BLaER1 treated with 17β-estradiol and CSF1 and Interleukin-3, amounts not matched to agents 10 nM and 100 nM (cell line): ENCODE data around the gene TBC1D22B.
"Not testable (repeated sequence)": the region's sequence is repeated elsewhere in the genome, so short reads cannot be mapped to it uniquely, and the experiment has no call there.

ENCODE experiments used
- H3K27ac ChIP-seq, 11 experiments: shearing (Covaris generic); formaldehyde crosslinking; 2 replicates each; pipeline ENCODE4 v1.8.1; 2022
- H3K27me3 ChIP-seq, 11 experiments: shearing (Covaris generic); formaldehyde crosslinking; 2 replicates each; pipeline ENCODE4 v1.8.1; 2022
- H3K36me3 ChIP-seq, 11 experiments: shearing (Covaris generic); formaldehyde crosslinking; 2 replicates each; pipeline ENCODE4 v1.8.1; 2022
- H3K4me1 ChIP-seq, 10 experiments: shearing (Covaris generic); formaldehyde crosslinking; 2 replicates each; pipeline ENCODE4 v1.8.1; 2022
- H3K4me2 ChIP-seq, 11 experiments: shearing (Covaris generic); formaldehyde crosslinking; 2 replicates each; pipeline ENCODE4 v1.8.1; 2022
- H3K4me3 ChIP-seq, 10 experiments: shearing (Covaris generic); formaldehyde crosslinking; 2 replicates each; pipeline ENCODE4 v1.8.1; 2022
- H3K9ac ChIP-seq, 11 experiments: shearing (Covaris generic); formaldehyde crosslinking; 2 replicates each; pipeline ENCODE4 v1.8.1; 2022
- H3K9me3 ChIP-seq, 11 experiments: shearing (Covaris generic); formaldehyde crosslinking; replicated peaks in 1 of 11; 2 replicates each; pipeline ENCODE4 v1.8.1; 2022
- H4K20me1 ChIP-seq, 11 experiments: shearing (Covaris generic); formaldehyde crosslinking; 2 replicates each; pipeline ENCODE4 v1.8.1; 2022
- Cebpa-rat ChIP-seq, 11 experiments: shearing (Covaris generic); IDR thresholded peaks; 2 replicates each; pipeline ENCODE4 v1.8.1; 2022

TBC1D22B gene

DNA sequence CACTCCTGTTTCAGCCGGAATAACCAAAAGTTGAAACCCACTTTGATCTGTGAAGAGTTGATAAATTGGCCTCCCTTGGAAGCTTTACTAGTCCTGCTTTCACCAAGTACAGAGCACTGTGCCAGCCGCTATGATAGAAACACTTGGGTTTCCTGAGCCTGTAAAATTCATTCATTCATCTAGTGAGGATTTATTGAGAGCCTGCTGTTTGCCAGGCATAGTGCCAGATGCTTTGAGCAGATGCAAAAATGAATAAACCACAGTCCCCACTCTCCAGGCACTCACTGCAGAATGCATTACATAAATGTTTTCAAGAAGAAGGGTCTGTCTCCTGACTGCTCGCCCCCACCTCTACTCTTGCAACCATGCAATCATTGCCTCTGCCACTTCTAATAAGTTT is 25.7 kb downstream of the TBC1D22B start:
- TF ChIP-seq Cebpa-rat (IDR thresholded peaks at IDR 0.05) = no peak
- H3K27me3 ChIP-seq = no peaks in the 10 kb centered on the region

DNA sequence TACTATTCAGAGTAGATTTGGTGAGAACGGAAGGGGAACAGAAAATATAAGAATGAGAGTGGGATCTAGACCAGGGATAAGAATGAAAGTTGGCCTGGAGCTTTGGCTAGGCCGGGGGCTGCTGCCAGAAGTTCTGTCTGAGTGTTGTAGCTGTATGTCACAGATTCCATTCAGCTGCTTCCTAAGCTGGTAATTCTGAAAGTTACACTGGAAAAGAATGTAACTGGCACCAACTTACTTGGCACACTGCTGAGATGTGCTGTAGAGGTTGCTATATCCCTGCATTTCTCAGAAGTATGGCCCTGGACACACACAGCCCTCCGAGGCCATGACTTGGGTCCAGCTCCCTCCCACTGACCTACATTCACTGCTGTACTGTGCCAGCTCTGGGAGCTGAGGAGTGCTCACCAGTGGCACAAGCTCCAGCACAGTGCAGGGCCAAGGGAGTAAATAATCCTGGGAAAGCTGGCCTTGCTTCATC is 26.1 kb downstream of the TBC1D22B start:
- Histone ChIP-seq H3K9me3 (0 out of 22 replicates have a peak, but pooled peaks cover 0 to 5% (median 0%) of the 10 kb centered on the region in 11 experiments), H3K4me3 (no peak overlapping the region), H4K20me1 (peaks cover 0 to 17% (median 0%) of the 10 kb centered on the region in 11 experiments; a peak in 4 of 22 replicates), H3K4me2 (no peak overlapping the region), H3K4me1 (peaks cover 29 to 67% (median 41%) of the 10 kb centered on the region in 10 experiments), H3K9ac (no peak overlapping the region), H3K36me3 (peaks cover 65 to 94% (median 80%) of the 10 kb centered on the region in 11 experiments), H3K27ac (peak overlapping the region in 6 of 11 experiments; percentile 8 to 94 (median 88); a peak in 6 of 22 replicates), H3K27me3 (no peaks in the 10 kb centered on the region)
- TF ChIP-seq Cebpa-rat (IDR thresholded peaks at IDR 0.05) = no peak

More for the DNA sequence above, 25.7 kb downstream of the TBC1D22B start:
- Histone ChIP-seq H4K20me1 (peaks cover 0 to 17% (median 0%) of the 10 kb centered on the region in 11 experiments; a peak in 4 of 22 replicates), H3K9me3 (0 out of 22 replicates have a peak, but pooled peaks cover 0 to 5% (median 0%) of the 10 kb centered on the region in 11 experiments), H3K4me1 (peaks cover 33 to 72% (median 45%) of the 10 kb centered on the region in 10 experiments), H3K4me2 (peak overlapping the region in 1 of 11 experiments; percentile 82; a peak in 1 of 22 replicates), H3K36me3 (peaks cover 62 to 93% (median 79%) of the 10 kb centered on the region in 11 experiments), H3K4me3 (no peak overlapping the region), H3K27ac (peak overlapping the region in 6 of 11 experiments; percentile 10 to 94 (median 88); a peak in 8 of 22 replicates), H3K9ac (no peak overlapping the region)

DNA sequence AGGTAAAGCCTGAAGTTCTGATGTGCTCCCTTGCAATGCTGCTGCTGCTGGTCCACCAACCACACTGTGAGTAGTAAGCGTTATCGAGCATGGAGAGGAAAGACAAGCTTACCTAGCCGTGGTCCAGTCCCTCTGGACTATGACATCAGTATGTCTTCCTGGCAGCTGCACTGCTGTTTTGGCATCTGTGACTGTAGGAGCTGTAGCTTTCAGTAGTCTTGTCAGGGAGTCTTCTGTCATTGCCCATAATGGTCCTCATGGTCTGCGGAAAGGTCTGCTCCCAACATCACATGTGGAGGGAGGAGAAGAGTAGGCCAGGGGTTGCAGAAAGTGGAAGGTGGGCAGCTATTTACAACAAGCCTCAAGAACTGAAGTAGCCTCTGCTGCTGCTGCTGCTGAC is 27.2 kb downstream of the TBC1D22B start:
- Histone ChIP-seq H3K27ac (peak overlapping the region in 3 of 11 experiments; percentile 10 to 26 (median 13); a peak in 2 of 22 replicates), H3K27me3 (no peaks in the 10 kb centered on the region), H3K4me3 (no peak overlapping the region), H3K9me3 (0 out of 22 replicates have a peak, but pooled peaks cover 0 to 5% (median 0%) of the 10 kb centered on the region in 11 experiments), H3K4me2 (0 out of 22 replicates have a peak overlapping the region, but pooled peaks of 1 of the 11 experiments have one; percentile 8), H4K20me1 (peaks cover 0 to 16% (median 0%) of the 10 kb centered on the region in 11 experiments; a peak in 4 of 22 replicates), H3K36me3 (peaks cover 70 to 95% (median 84%) of the 10 kb centered on the region in 11 experiments), H3K4me1 (peaks cover 22 to 62% (median 33%) of the 10 kb centered on the region in 10 experiments), H3K9ac (no peak overlapping the region)
- TF ChIP-seq Cebpa-rat (IDR thresholded peaks at IDR 0.05) = no peak

DNA sequence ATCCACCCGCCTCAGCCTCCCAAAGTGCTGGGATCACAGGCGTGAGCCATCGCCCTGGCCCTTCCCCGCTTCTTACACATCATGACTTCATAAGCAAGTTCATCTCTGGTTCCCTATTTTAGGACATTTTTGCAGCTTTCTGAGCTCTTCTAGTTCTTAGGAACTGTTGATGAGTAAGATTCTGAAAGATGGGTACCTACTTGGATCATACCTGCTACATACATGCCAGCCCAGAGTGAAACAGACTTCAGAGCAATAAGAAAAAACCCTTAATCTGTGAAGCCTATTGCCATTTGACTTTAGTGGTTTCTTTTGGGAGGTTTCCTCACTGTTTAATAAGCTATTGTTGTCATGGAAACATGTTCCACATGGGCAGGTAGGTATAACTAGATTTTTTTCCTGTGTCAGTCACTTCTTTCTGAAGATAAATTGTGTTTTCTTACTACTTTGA is 28.3 kb downstream of the TBC1D22B start:
- no peak overlapping the region for H3K4me3 ChIP-seq
- H3K4me1 ChIP-seq = peaks cover 16 to 55% (median 27%) of the 10 kb centered on the region in 10 experiments; a peak in 19 of 20 replicates
- no peak overlapping the region for H3K9ac ChIP-seq
- 0 out of 22 replicates have a peak overlapping the region, but pooled peaks of 1 of the 11 experiments have one; percentile 16 for H3K27ac ChIP-seq
- H3K9me3 ChIP-seq = 0 out of 22 replicates have a peak, but pooled peaks cover 0 to 5% (median 0%) of the 10 kb centered on the region in 11 experiments
- no peaks in the 10 kb centered on the region for H3K27me3 ChIP-seq
- peaks cover 65 to 100% (median 87%) of the 10 kb centered on the region in 11 experiments for H3K36me3 ChIP-seq
- H4K20me1 ChIP-seq = peaks cover 0 to 6% (median 0%) of the 10 kb centered on the region in 11 experiments; a peak in 3 of 22 replicates
- H3K4me2 ChIP-seq = peak overlapping the region in 3 of 11 experiments; percentile 6 to 31 (median 21); a peak in 1 of 22 replicates
- no peak for TF ChIP-seq Cebpa-rat (IDR thresholded peaks at IDR 0.05)

DNA sequence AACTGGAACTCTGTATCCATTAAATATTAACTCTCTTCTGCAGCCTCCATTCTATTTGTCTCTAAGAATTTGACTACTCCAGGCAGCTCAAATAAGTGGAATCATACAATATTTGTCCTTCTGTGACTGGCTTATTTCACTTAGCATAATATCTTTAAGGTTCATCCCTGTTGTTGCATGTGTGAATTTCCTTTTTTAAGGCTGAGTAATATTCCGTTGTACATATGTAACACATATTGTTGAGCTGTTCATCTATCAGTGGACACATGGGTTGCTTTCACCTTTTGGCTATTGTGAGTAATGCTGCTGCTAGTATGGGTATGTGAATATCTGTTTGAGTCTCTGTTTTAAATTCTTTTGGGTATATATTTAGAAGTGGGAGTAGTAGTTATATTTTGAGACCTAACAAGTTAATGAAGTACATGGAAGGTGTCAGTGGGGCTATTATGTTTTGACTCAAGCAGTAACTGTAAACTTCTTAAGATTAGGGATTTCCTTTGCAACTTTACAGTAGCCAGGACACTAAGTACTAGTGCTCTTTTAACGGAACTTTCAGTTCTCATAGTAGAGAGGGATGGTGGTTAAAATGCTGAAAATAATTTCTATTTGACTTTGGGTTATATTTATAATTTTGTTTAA is 30.1 kb downstream of the TBC1D22B start:
- Histone ChIP-seq H3K36me3 (peaks cover 72 to 100% (median 93%) of the 10 kb centered on the region in 11 experiments), H3K4me1 (peaks cover 0 to 37% (median 19%) of the 10 kb centered on the region in 10 experiments; a peak in 16 of 20 replicates)

DNA sequence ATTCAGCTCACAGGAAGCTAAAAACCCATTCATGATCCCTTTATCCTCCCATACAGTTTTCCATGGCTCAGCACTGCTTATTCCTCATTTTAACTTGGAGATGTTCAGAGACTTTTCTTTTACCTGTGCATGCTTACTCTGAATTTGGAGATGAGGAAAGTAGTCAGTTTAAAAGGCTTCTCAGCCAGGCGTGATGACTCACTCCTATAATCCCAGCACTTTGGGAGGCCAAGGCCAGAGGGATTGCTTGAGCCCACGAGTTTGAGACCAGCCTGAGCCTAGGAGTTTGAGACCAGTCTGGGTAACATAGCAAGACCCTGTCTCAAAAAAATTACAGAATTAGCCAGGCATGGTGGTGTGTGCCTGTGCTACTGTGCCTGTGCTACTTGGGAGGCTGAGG is 30.7 kb downstream of the TBC1D22B start:
- H3K36me3 ChIP-seq = peaks cover 68 to 100% (median 93%) of the 10 kb centered on the region in 11 experiments
- H3K27ac ChIP-seq = no peak overlapping the region
- no peaks in the 10 kb centered on the region for H4K20me1 ChIP-seq
- no peak overlapping the region for H3K4me2 ChIP-seq
- no peak for TF ChIP-seq Cebpa-rat (IDR thresholded peaks at IDR 0.05)
- H3K4me1 ChIP-seq = peaks cover 0 to 33% (median 18%) of the 10 kb centered on the region in 10 experiments; a peak in 14 of 20 replicates
- no peak overlapping the region for H3K4me3 ChIP-seq
- H3K27me3 ChIP-seq = no peaks in the 10 kb centered on the region
- H3K9ac ChIP-seq = no peak overlapping the region
- H3K9me3 ChIP-seq = 0 out of 22 replicates have a peak, but pooled peaks cover 0 to 5% (median 0%) of the 10 kb centered on the region in 11 experiments

More for the DNA sequence above, 30.1 kb downstream of the TBC1D22B start:
- Histone ChIP-seq H3K4me3 (no peak overlapping the region), H3K9ac (no peak overlapping the region), H3K4me2 (no peak overlapping the region), H4K20me1 (no peaks in the 10 kb centered on the region), H3K27ac (no peak overlapping the region), H3K9me3 (0 out of 22 replicates have a peak, but pooled peaks cover 0 to 5% (median 0%) of the 10 kb centered on the region in 11 experiments), H3K27me3 (no peaks in the 10 kb centered on the region)
- TF ChIP-seq Cebpa-rat (IDR thresholded peaks at IDR 0.05) = no peak

DNA sequence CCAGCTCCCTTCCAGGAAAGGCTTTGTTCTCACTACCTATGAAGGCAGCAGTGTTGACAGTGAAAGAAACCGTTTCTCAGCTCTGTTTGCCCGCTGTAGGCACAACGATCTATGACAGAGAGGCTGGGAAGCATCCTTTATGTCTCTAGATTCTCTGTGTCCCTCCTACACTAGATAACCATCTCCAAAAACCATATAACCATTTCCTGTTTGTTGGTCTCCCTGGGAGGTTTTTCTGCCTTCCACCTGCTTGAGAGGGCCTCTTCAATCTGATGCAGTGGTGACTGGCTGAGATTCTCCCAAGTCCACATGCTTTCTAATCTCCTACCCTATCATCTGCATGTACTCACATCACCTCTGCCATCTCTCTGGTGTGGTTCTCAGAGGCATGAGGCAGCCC is 32.4 kb downstream of the TBC1D22B start:
- no peak for TF ChIP-seq Cebpa-rat (IDR thresholded peaks at IDR 0.05)
- H3K27ac ChIP-seq = no peak overlapping the region
- H3K4me1 ChIP-seq = peaks cover 0 to 21% (median 17%) of the 10 kb centered on the region in 10 experiments; a peak in 13 of 20 replicates
- H3K4me3 ChIP-seq = no peak overlapping the region
- H3K36me3 ChIP-seq = peaks cover 67 to 100% (median 93%) of the 10 kb centered on the region in 11 experiments
- H4K20me1 ChIP-seq = no peaks in the 10 kb centered on the region
- peaks cover 0 to 16% (median 10%) of the 10 kb centered on the region in 11 experiments; a peak in 20 of 22 replicates for H3K9me3 ChIP-seq
- no peaks in the 10 kb centered on the region; a peak in 1 of 22 replicates for H3K27me3 ChIP-seq
- H3K4me2 ChIP-seq = peak overlapping the region in 5 of 11 experiments; percentile 3 to 38 (median 14); a peak in 6 of 22 replicates
- H3K9ac ChIP-seq = no peak overlapping the region

DNA sequence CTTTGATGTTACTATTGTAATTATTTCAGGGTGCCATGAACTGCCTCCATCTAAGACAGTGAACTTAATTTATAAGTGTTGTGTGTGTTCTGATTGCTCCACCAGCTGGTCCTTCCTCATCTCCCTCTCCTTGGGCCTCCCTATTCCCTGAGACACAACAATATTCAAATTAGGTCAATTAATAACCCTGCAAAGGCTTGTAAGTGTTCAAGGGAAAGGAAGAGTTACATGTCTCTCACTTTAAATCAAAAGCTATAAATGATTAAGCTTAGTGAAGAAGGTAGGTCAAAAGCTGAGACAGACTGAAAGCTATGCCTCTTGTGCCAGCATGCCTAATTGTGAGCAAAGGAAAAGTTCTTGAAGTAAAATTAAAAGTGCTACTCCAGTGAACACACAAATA is 35.9 kb downstream of the TBC1D22B start:
- Histone ChIP-seq H3K27me3 (no peaks in the 10 kb centered on the region; a peak in 1 of 22 replicates), H3K4me1 (peaks cover 0 to 13% (median 9%) of the 10 kb centered on the region in 10 experiments; a peak in 13 of 20 replicates), H3K9me3 (peaks cover 0 to 26% (median 17%) of the 10 kb centered on the region in 11 experiments; a peak in 21 of 22 replicates), H3K27ac (no peak overlapping the region), H3K4me3 (no peak overlapping the region), H3K4me2 (no peak overlapping the region), H3K9ac (no peak overlapping the region), H3K36me3 (peaks cover 64 to 100% (median 89%) of the 10 kb centered on the region in 11 experiments), H4K20me1 (no peaks in the 10 kb centered on the region)
- TF ChIP-seq Cebpa-rat (IDR thresholded peaks at IDR 0.05) = no peak

DNA sequence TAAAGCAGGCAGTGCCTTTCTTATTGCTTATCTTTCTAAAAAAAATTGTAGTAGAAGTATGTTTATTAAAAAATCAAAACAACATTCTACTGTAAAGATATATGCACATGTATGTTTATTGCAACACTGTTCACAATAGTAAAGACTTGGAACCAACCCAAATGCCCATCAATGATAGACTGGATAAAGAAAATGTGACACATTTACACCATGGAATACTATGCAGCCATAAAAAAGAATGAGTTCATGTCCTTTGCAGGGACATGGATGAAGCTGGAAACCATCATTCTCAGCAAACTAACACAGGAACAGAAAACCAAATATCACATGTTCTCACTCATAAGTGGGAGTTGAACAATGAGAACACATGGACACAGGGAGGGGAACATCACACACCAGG is 40.1 kb downstream of the TBC1D22B start:
- H3K36me3 ChIP-seq = peaks cover 46 to 86% (median 63%) of the 10 kb centered on the region in 11 experiments
- H3K9ac ChIP-seq, H3K4me2 ChIP-seq, H4K20me1 ChIP-seq, H3K27me3 ChIP-seq, H3K27ac ChIP-seq, H3K4me3 ChIP-seq: not testable (repeated sequence)
- H3K9me3 ChIP-seq = peaks cover 0 to 26% (median 17%) of the 10 kb centered on the region in 11 experiments; a peak in 21 of 22 replicates
- peaks cover 12 to 16% (median 13%) of the 10 kb centered on the region in 10 experiments for H3K4me1 ChIP-seq
